ENCODE measurements around the gene CCDC88C. TPM values are rescaled to one million over a fixed set of nuclear protein-coding genes. Genes with fewer than 3 reads are reported as not detected.

CCDC88C gene
- total RNA-seq, 1 donor from 2014 or later: 12.4 TPM

- no peaks in the 10 kb centered on the region for H3K36me3 ChIP-seq (ENCODE audit: insufficient read depth, low read length)
- H3K27ac ChIP-seq (ENCODE audit: low read depth, low read length): no peak overlapping the region
- FAIRE-seq (no peak), DNase-seq (ENCODE audit: low read depth) (no peak)
- H2AFZ ChIP-seq (ENCODE audit: low read depth, low read length): no peak overlapping the region
- no peaks in the 10 kb centered on the region for H3K27me3 ChIP-seq (ENCODE audit: insufficient read depth, low read length)
- H3K79me2 ChIP-seq (ENCODE audit: insufficient read depth, low read length): no peaks in the 10 kb centered on the region
- H3K9me3 Mint-ChIP-seq (ENCODE audit: unreplicated experiment): peaks cover 4% of the 10 kb centered on the region
- H3K4me1 ChIP-seq (ENCODE audit: insufficient read depth, low read length): no peaks in the 10 kb centered on the region
- H3K4me1 Mint-ChIP-seq (ENCODE audit: low read depth, unreplicated experiment): no peaks in the 10 kb centered on the region
- no peak for TF ChIP-seq CTCF (IDR thresholded peaks at IDR 0.05; ENCODE audit: insufficient read depth, low read depth, low read length)
- no peak for TF ChIP-seq EZH2 (IDR thresholded peaks at IDR 0.05; ENCODE audit: insufficient read depth, low read length)
- H3K4me3 ChIP-seq (ENCODE audit: insufficient read depth, low read depth, low read length): no peak overlapping the region
- no peak overlapping the region for H3K27ac Mint-ChIP-seq (ENCODE audit: unreplicated experiment)
- peaks cover 33% of the 10 kb centered on the region for H3K36me3 Mint-ChIP-seq (ENCODE audit: low read depth, unreplicated experiment)
- no peak overlapping the region for H3K4me3 Mint-ChIP-seq (ENCODE audit: unreplicated experiment)
- H3K9me3 ChIP-seq (ENCODE audit: insufficient read depth, low read depth, low read length): no peaks in the 10 kb centered on the region
- no peaks in the 10 kb centered on the region for H4K20me1 ChIP-seq (ENCODE audit: insufficient read depth, low read length)
- no peak overlapping the region for H3K4me2 ChIP-seq (ENCODE audit: low read length)
- no peak overlapping the region for H3K9ac ChIP-seq (ENCODE audit: low read length)
- H3K27me3 Mint-ChIP-seq (ENCODE audit: low read depth, unreplicated experiment): no peaks in the 10 kb centered on the region
Observed at GRCh38 chr14:91309756-91310280, 107.8 kb downstream of the CCDC88C start.

GRCh38 chr14:91308337-91308736 lies 109.3 kb downstream of the CCDC88C start:
- no peaks in the 10 kb centered on the region for H3K9me3 Mint-ChIP-seq (ENCODE audit: unreplicated experiment)
- Histone ChIP-seq H3K9ac (ENCODE audit: low read length) (no peak overlapping the region), H3K4me1 (ENCODE audit: insufficient read depth, low read length) (no peaks in the 10 kb centered on the region), H3K36me3 (ENCODE audit: insufficient read depth, low read length) (no peaks in the 10 kb centered on the region), H3K27ac (ENCODE audit: low read depth, low read length) (no peak overlapping the region), H3K27me3 (ENCODE audit: insufficient read depth, low read length) (no peaks in the 10 kb centered on the region), H3K4me2 (ENCODE audit: low read length) (no peak overlapping the region), H4K20me1 (ENCODE audit: insufficient read depth, low read length) (no peaks in the 10 kb centered on the region), H3K79me2 (ENCODE audit: insufficient read depth, low read length) (no peaks in the 10 kb centered on the region), H3K4me3 (ENCODE audit: insufficient read depth, low read depth, low read length) (no peak overlapping the region), H2AFZ (ENCODE audit: low read depth, low read length) (no peak overlapping the region), H3K9me3 (ENCODE audit: insufficient read depth, low read depth, low read length) (no peaks in the 10 kb centered on the region)
- H3K4me1 Mint-ChIP-seq (ENCODE audit: low read depth, unreplicated experiment): no peaks in the 10 kb centered on the region
- H3K4me3 Mint-ChIP-seq (ENCODE audit: unreplicated experiment): no peak overlapping the region
- FAIRE-seq (no peak), DNase-seq (ENCODE audit: low read depth) (no peak)
- peaks cover 21% of the 10 kb centered on the region for H3K36me3 Mint-ChIP-seq (ENCODE audit: low read depth, unreplicated experiment)
- H3K27me3 Mint-ChIP-seq (ENCODE audit: low read depth, unreplicated experiment): no peaks in the 10 kb centered on the region
- H3K27ac Mint-ChIP-seq (ENCODE audit: unreplicated experiment): no peak overlapping the region
- no peak for TF ChIP-seq EZH2 (IDR thresholded peaks at IDR 0.05; ENCODE audit: insufficient read depth, low read length)
- no peak for TF ChIP-seq CTCF (IDR thresholded peaks at IDR 0.05; ENCODE audit: insufficient read depth, low read depth, low read length)

GRCh38 chr14:91307652-91308051 lies 110.0 kb downstream of the CCDC88C start:
- Histone ChIP-seq H3K79me2 (ENCODE audit: insufficient read depth, low read length) (no peaks in the 10 kb centered on the region), H3K4me1 (ENCODE audit: insufficient read depth, low read length) (no peaks in the 10 kb centered on the region), H3K36me3 (ENCODE audit: insufficient read depth, low read length) (no peaks in the 10 kb centered on the region), H3K9ac (ENCODE audit: low read length) (no peak overlapping the region), H3K4me3 (ENCODE audit: insufficient read depth, low read depth, low read length) (no peak overlapping the region), H3K27ac (ENCODE audit: low read depth, low read length) (no peak overlapping the region), H3K9me3 (ENCODE audit: insufficient read depth, low read depth, low read length) (no peaks in the 10 kb centered on the region), H3K27me3 (ENCODE audit: insufficient read depth, low read length) (no peaks in the 10 kb centered on the region), H2AFZ (ENCODE audit: low read depth, low read length) (no peak overlapping the region), H3K4me2 (ENCODE audit: low read length) (no peak overlapping the region), H4K20me1 (ENCODE audit: insufficient read depth, low read length) (no peaks in the 10 kb centered on the region)
- Mint-ChIP-seq H3K4me1 (ENCODE audit: low read depth, unreplicated experiment) (no peaks in the 10 kb centered on the region), H3K27ac (ENCODE audit: unreplicated experiment) (no peak overlapping the region), H3K4me3 (ENCODE audit: unreplicated experiment) (no peak overlapping the region), H3K36me3 (ENCODE audit: low read depth, unreplicated experiment) (peaks cover 20% of the 10 kb centered on the region), H3K9me3 (ENCODE audit: unreplicated experiment) (no peaks in the 10 kb centered on the region), H3K27me3 (ENCODE audit: low read depth, unreplicated experiment) (no peaks in the 10 kb centered on the region)
- no peak for FAIRE-seq
- no peak for DNase-seq (ENCODE audit: low read depth)
- TF ChIP-seq EZH2 (IDR thresholded peaks at IDR 0.05; ENCODE audit: insufficient read depth, low read length): no peak
